Calu3 (cell line): Measurements from ENCODE around the gene DLX2. TPM values are rescaled to one million over a fixed set of nuclear protein-coding genes. Genes with fewer than 3 reads are reported as not detected.
A peak's percentile ranks its signal among the peaks of the same experiment; 100 is the strongest.

Source experiments
- BruUV-seq: library from RNA; stranded (reverse); fragments of 400-500 nt; replicated peaks from 2 replicates; lab custom pipeline; 2021; lab: Mats Ljungman, UMichigan
- CTCF ChIA-PET: fragments of 300-600 bp; sonication (Branson Sonifier 250); formaldehyde crosslinking; loops from one replicate; lab custom pipeline; 2022; ENCODE audit warnings: antibody characterized with exemption; lab: Charles Lee
- DNase-seq: peaks from one replicate; pipeline ENCODE4 v3.0.0; 2022
- H3K27ac Mint-ChIP-seq: one replicate; pipeline ENCODE4 v1.8.0; 2022; ENCODE audit warnings: mixed read lengths; ENCODE audit not compliant: unreplicated experiment
- H3K27me3 Mint-ChIP-seq: one replicate; pipeline ENCODE4 v1.8.0; 2022; ENCODE audit warnings: mixed read lengths; ENCODE audit not compliant: unreplicated experiment
- H3K36me3 Mint-ChIP-seq: one replicate; pipeline ENCODE4 v1.8.0; 2022; ENCODE audit warnings: mild to moderate bottlenecking, moderate library complexity, mixed read lengths; ENCODE audit not compliant: insufficient read depth, unreplicated experiment
- H3K4me1 Mint-ChIP-seq: one replicate; pipeline ENCODE4 v1.8.0; 2022; ENCODE audit warnings: mild to moderate bottlenecking, low read depth, mixed read lengths; ENCODE audit not compliant: unreplicated experiment
- H3K4me3 Mint-ChIP-seq: one replicate; pipeline ENCODE4 v1.8.0; 2022; ENCODE audit warnings: mild to moderate bottlenecking, low read depth, moderate library complexity, mixed read lengths; ENCODE audit not compliant: unreplicated experiment
- H3K9me3 Mint-ChIP-seq: one replicate; pipeline ENCODE4 v1.8.0; 2022; ENCODE audit warnings: low read depth, mixed read lengths; ENCODE audit not compliant: unreplicated experiment
- intact Hi-C: fragments of 100-400 bp; cut with micrococcal nuclease; formaldehyde crosslinking; loops from one replicate; pipeline ENCODE4 v1.10.0; 2022; ENCODE audit not compliant: unreplicated experiment
- total RNA-seq: library from RNA; stranded (reverse); gene quantifications from 2 replicates; pipeline ENCODE4 v1.2.3, GENCODE V29; 2022
- TF ChIP-seq, protein P1 (sequence below): fragments of 200-600 bp; IDR thresholded peaks from one replicate; pipeline ENCODE4 v1.8.0; 2022; ENCODE audit warnings: antibody characterized with exemption; ENCODE audit not compliant: unreplicated experiment

Gene DLX2
- total RNA-seq, 1 experiment from 2014 or later, result not detected

- H3K4me1 Mint-ChIP-seq, result peaks cover 32% of the 10 kb centered on the region
- no peak overlapping the region for H3K27ac Mint-ChIP-seq
- no peaks in the 10 kb centered on the region for H3K9me3 Mint-ChIP-seq
- H3K27me3 Mint-ChIP-seq, result peaks cover 57% of the 10 kb centered on the region
- intact Hi-C loops, result no loop called here
- TF ChIP-seq, protein P1, sequence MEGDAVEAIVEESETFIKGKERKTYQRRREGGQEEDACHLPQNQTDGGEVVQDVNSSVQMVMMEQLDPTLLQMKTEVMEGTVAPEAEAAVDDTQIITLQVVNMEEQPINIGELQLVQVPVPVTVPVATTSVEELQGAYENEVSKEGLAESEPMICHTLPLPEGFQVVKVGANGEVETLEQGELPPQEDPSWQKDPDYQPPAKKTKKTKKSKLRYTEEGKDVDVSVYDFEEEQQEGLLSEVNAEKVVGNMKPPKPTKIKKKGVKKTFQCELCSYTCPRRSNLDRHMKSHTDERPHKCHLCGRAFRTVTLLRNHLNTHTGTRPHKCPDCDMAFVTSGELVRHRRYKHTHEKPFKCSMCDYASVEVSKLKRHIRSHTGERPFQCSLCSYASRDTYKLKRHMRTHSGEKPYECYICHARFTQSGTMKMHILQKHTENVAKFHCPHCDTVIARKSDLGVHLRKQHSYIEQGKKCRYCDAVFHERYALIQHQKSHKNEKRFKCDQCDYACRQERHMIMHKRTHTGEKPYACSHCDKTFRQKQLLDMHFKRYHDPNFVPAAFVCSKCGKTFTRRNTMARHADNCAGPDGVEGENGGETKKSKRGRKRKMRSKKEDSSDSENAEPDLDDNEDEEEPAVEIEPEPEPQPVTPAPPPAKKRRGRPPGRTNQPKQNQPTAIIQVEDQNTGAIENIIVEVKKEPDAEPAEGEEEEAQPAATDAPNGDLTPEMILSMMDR, result no peak
- CTCF ChIA-PET, result no interaction called here
- BruUV-seq, result no TSS peak
- peak overlapping the region; percentile 60 for H3K4me3 Mint-ChIP-seq
- peaks cover 23% of the 10 kb centered on the region for H3K36me3 Mint-ChIP-seq
- no peak for DNase-seq
Measured at GRCh38 chr2:172082105-172082943, 20.4 kb downstream of the DLX2 start.

DNA sequence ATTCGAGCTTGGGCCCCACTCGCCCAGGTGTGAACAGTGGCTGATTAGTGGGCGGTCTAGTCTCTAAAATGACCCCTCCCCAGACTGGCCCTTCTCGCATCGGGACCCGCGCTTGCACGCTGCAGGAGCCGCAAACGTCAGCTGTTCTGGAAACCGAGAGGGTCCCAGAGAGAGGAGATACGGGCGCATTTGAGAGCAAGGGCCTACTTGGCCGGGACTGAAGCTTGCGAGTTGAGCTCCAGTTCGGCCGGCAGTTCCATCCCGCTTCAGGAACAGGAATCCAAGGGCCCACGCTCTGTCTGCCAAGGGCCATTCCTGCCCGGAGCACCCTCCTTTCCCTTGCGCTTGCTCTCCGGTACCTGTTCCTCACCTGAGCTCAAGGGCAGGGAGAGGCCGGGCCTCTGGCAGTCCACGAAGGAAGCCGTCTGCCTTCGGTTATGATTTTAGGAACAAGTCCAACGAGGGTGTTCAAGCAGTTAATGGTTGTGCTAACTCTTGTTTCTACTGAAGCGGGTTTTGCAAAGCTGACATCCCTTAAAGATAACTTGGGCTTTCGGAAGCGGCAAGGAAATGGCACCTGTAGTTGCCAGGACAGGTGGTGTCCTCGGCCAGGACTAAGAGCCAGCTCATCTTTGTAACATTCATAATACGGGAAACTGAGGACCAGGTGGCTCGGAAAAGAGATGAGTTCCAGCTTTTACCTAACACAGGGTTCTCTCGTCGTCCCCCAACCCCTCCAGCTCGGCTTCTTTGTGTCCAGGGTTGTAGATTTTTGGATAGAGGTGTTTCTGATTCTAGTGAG is 21.3 kb downstream of the DLX2 start:
- no peak for DNase-seq
- Mint-ChIP-seq H3K4me1 (peaks cover 25% of the 10 kb centered on the region), H3K27me3 (peaks cover 48% of the 10 kb centered on the region), H3K27ac (no peak overlapping the region), H3K4me3 (no peak overlapping the region), H3K36me3 (peaks cover 23% of the 10 kb centered on the region), H3K9me3 (no peaks in the 10 kb centered on the region)
- BruUV-seq, result no TSS peak
- TF ChIP-seq, protein P1, result no peak
- intact Hi-C loops, result no loop called here
- CTCF ChIA-PET, result interaction anchor here (0.5 kb wide), 1 partner anchor 172 kb away, joined by 5 read pairs; no protein-coding TSS in a partner anchor

DNA sequence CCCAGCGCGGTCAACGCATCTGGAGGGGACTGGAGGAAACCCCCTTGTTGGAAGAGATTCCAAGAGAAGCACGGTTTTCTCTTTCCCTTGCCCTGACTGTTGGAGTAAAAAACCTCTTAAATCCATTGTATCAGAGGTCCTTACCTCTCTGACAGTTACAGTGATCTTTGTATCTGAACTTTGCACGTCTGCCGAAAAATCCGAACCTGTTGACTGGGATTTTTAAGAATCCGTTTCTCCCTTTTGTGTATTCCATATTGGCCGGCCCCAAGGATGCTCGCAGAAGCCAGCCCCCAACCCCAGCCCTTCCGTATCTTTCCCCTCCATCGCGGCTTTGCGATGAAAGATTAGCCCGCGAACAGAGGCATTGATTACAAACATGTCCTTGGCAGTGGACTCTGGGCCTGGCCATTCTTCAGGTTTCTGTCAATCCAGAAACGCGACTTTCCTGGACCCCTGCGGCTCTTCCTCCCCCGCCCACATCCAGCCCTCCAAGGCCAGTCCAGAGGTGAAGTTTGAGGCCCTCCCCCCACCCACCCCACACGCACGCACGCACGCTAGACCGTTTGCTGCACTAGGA is 22.0 kb downstream of the DLX2 start:
- Mint-ChIP-seq H3K36me3 (peaks cover 20% of the 10 kb centered on the region), H3K4me1 (peaks cover 18% of the 10 kb centered on the region), H3K27ac (no peak overlapping the region), H3K4me3 (no peak overlapping the region), H3K9me3 (no peaks in the 10 kb centered on the region), H3K27me3 (peaks cover 41% of the 10 kb centered on the region)
- CTCF ChIA-PET, result no interaction called here
- TF ChIP-seq, protein P1, result no peak
- no TSS peak for BruUV-seq
- no peak for DNase-seq
- intact Hi-C loops, result no loop called here

DNA sequence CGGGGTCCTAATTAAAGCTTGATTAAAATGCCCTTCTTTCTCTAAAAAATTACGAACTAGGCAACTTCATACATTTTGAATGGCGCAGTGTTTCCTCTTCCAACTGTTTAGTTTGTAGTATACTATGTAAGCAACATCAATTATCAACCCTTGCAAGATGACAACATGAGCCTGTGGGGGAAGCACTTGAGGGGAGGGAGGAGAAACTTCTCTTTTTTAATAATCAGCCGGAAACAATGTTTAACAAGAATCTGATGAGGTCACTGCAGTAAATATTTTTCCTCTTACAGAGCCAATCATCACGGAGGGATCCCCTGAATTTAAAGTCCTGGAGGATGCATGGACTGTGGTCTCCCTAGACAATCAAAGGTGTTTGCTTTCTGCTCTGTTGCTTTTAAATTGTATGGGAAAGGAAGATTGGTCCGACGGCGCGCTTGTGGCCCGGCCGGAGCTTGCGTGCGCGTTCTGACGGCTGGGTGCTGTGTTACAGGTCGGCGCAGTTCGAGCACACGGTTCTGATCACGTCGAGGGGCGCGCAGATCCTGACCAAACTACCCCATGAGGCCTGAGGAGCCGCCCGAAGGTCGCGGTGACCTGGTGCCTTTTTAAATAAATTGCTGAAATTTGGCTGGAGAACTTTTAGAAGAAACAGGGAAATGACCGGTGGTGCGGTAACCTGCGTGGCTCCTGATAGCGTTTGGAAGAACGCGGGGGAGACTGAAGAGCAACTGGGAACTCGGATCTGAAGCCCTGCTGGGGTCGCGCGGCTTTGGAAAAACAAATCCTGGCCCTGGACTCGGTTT is 22.7 kb downstream of the DLX2 start:
- Mint-ChIP-seq H3K27ac (no peak overlapping the region), H3K4me1 (peaks cover 13% of the 10 kb centered on the region), H3K27me3 (peaks cover 34% of the 10 kb centered on the region), H3K4me3 (no peak overlapping the region), H3K9me3 (no peaks in the 10 kb centered on the region), H3K36me3 (peaks cover 13% of the 10 kb centered on the region)
- DNase-seq, result no peak
- TF ChIP-seq, protein P1, result no peak
- no TSS peak for BruUV-seq
- CTCF ChIA-PET, result interaction anchor here (0.6 kb wide), 1 partner anchor 146 kb away, joined by 3 read pairs; no protein-coding TSS in a partner anchor
- intact Hi-C loops, result no loop called here
